ENCODE measurements around the gene WFIKKN2. TPM values are rescaled to one million over a fixed set of nuclear protein-coding genes. Genes with fewer than 3 reads are reported as not detected.

The WFIKKN2 gene
- total and polyA plus RNA-seq, 10 of the 15 experiments (the other 5 are each of a cell fraction or from before 2014, with no cell fraction given) = 0.06 TPM; not detected in 9

GRCh38 chr17:50818921-50819657 is 16.3 kb upstream of the WFIKKN2 start (continued):
- no peak for TF ChIP-seq HSF1 (IDR thresholded peaks at IDR 0.05; ENCODE audit: low read depth, low read length)
- peak; percentile 60; the same call in 1 of the 2 replicates for TF ChIP-seq RELB (IDR thresholded peaks at IDR 0.05; ENCODE audit: low read depth)
- TF ChIP-seq NBN (IDR thresholded peaks at IDR 0.05) = 0 out of 2 replicates have a peak, but pooled peaks have one; percentile 13
- TF ChIP-seq RAD21 (IDR thresholded peaks at IDR 0.05; ENCODE audit: insufficient read depth, low read depth, low read length) = no peak
- peak; percentile 22; the same call in 1 of the 2 replicates for TF ChIP-seq PKNOX1 (IDR thresholded peaks at IDR 0.05)
- peak; percentile 62 for TF ChIP-seq ATF7 (IDR thresholded peaks at IDR 0.05; ENCODE audit: low read depth)
- TF ChIP-seq RAD51 (IDR thresholded peaks at IDR 0.05) = peak; percentile 81
- TF ChIP-seq ZNF687 (IDR thresholded peaks at IDR 0.05) = no peak
- TF ChIP-seq RUNX3 (IDR thresholded peaks at IDR 0.05; ENCODE audit: low read length) = peak; percentile 34

All from GM12878 (cell line).